Measurements from ENCODE around the gene NLE1. TPM values are rescaled to one million over a fixed set of nuclear protein-coding genes. Genes with fewer than 3 reads are reported as not detected.
A peak's percentile ranks its signal among the peaks of the same experiment; 100 is the strongest.
"Not testable (repeated sequence)": the region's sequence is repeated elsewhere in the genome, so short reads cannot be mapped to it uniquely, and the experiment has no call there.

NLE1 gene
- total and polyA plus RNA-seq, 8 donors: 6.2 to 208 (median 9.2) TPM; not detected in 1

GRCh38 chr17:35121315-35121714 lies 20.8 kb downstream of the NLE1 start, which contains the start of gene FNDC8:
TSS of gene FNDC8 (plus strand) at chr17:35121615. CDS start at chr17:35121694, 79 bp downstream.
- WGBS, 5 donors: 89 to 96% (median 91%) methylated on average over 3 of the region's 3 CpGs
- H3K36me3 ChIP-seq: no peaks in the 10 kb centered on the region
- intact Hi-C loops (cut with DNase I; ENCODE audit: low total_unique reads): loop anchor here (5.0 to 10.0 kb wide), 2 partner anchors 577 to 699 kb away; no protein-coding TSS in a partner anchor
- no peak for DNase-seq
- no peaks in the 10 kb centered on the region for H3K27me3 ChIP-seq
- no peak within 1 kb of the TSS for H3K4me3 ChIP-seq
- TF ChIP-seq EP300 (IDR thresholded peaks at IDR 0.05): no peak
- no peak for TF ChIP-seq POLR2A (IDR thresholded peaks at IDR 0.05)
- no peak for TF ChIP-seq CTCF (IDR thresholded peaks at IDR 0.05)
- no peak for TF ChIP-seq POLR2AphosphoS5 (IDR thresholded peaks at IDR 0.05)
- no peaks in the 10 kb centered on the region for H3K9me3 ChIP-seq
- no peak within 1 kb of the TSS for H3K27ac ChIP-seq
- peaks cover 16 to 29% (median 25%) of the 10 kb centered on the region in 4 donors for H3K4me1 ChIP-seq

- peak within 1 kb of the TSS; percentile 72 to 88 (median 77) for H3K4me3 ChIP-seq
- no peaks in the 10 kb centered on the region for H3K27me3 ChIP-seq
- H3K4me1 ChIP-seq: peaks cover 16 to 29% (median 25%) of the 10 kb centered on the region in 4 donors
- H3K27ac ChIP-seq: peak within 1 kb of the TSS; percentile 20 to 86 (median 77)
- WGBS, 5 donors: 0 to 1% (median 1%) methylated on average over 12 to 72 of the region's 72 CpGs
- TF ChIP-seq POLR2AphosphoS5 (IDR thresholded peaks at IDR 0.05): peak in 2 of 3 donors; percentile 14 to 42
- no peak for TF ChIP-seq POLR2A (IDR thresholded peaks at IDR 0.05)
- TF ChIP-seq EP300 (IDR thresholded peaks at IDR 0.05): no peak
- TF ChIP-seq CTCF (IDR thresholded peaks at IDR 0.05): peak in 5 of 7 experiments; percentile 70 to 99 (median 96)
- peak; percentile 81 to 94 for DNase-seq
- H3K9me3 ChIP-seq: no peaks in the 10 kb centered on the region
- H3K36me3 ChIP-seq: no peaks in the 10 kb centered on the region
- intact Hi-C loops (cut with DNase I; ENCODE audit: low total_unique reads): loop anchor here (5.0 to 10.0 kb wide), 2 partner anchors 575 to 697 kb away; no protein-coding TSS in a partner anchor
Measured at GRCh38 chr17:35119370-35120165, 22.5 kb downstream of the NLE1 start, which contains the start of gene RAD51D. TSS of gene RAD51D (minus strand) at chr17:35119860. CDS start at chr17:35119613, 247 bp downstream.

- Histone ChIP-seq H3K36me3 (no peaks in the 10 kb centered on the region), H3K27ac (no peak overlapping the region), H3K9me3 (no peaks in the 10 kb centered on the region), H3K4me3 (no peak overlapping the region), H3K27me3 (no peaks in the 10 kb centered on the region), H3K4me1 (peaks cover 16 to 29% (median 25%) of the 10 kb centered on the region in 4 donors)
- no peak for TF ChIP-seq POLR2A (IDR thresholded peaks at IDR 0.05)
- no peak for TF ChIP-seq CTCF (IDR thresholded peaks at IDR 0.05)
- TF ChIP-seq EP300 (IDR thresholded peaks at IDR 0.05): no peak
- no peak for TF ChIP-seq POLR2AphosphoS5 (IDR thresholded peaks at IDR 0.05)
- no peak for DNase-seq
- intact Hi-C loops (cut with DNase I; ENCODE audit: low total_unique reads): no loop called here
Measured at GRCh38 chr17:35117984-35118383, 24.1 kb downstream of the NLE1 start.

- Histone ChIP-seq H3K4me3 (no peak overlapping the region), H3K36me3 (no peaks in the 10 kb centered on the region), H3K9me3 (no peaks in the 10 kb centered on the region), H3K27me3 (no peaks in the 10 kb centered on the region), H3K4me1 (peaks cover 16 to 29% (median 25%) of the 10 kb centered on the region in 4 donors), H3K27ac (no peak overlapping the region)
- 81 to 87% (median 84%) methylated on average over 12 of the region's 12 CpGs for WGBS, 5 donors
- intact Hi-C loops (cut with DNase I; ENCODE audit: low total_unique reads): no loop called here
- no peak for DNase-seq
- TF ChIP-seq POLR2A (IDR thresholded peaks at IDR 0.05): no peak
- TF ChIP-seq CTCF (IDR thresholded peaks at IDR 0.05): no peak
- no peak for TF ChIP-seq EP300 (IDR thresholded peaks at IDR 0.05)
- no peak for TF ChIP-seq POLR2AphosphoS5 (IDR thresholded peaks at IDR 0.05)
Measured at GRCh38 chr17:35116845-35117244, 25.3 kb downstream of the NLE1 start.

GRCh38 chr17:35110791-35111190 lies 31.3 kb downstream of the NLE1 start:
- H3K4me3 ChIP-seq; DNase-seq; H3K9me3 ChIP-seq; H3K27ac ChIP-seq; H3K4me1 ChIP-seq; intact Hi-C loops (cut with DNase I; ENCODE audit: low total_unique reads); H3K27me3 ChIP-seq: not testable (repeated sequence)
- H3K36me3 ChIP-seq: peaks cover 0 to 15% (median 14%) of the 10 kb centered on the region in 4 donors
- WGBS, 5 donors: 96 to 99% (median 97%) methylated on average over 17 of the region's 17 CpGs
